ENCODE results near the gene LONP2.

The LONP2 gene

DNA sequence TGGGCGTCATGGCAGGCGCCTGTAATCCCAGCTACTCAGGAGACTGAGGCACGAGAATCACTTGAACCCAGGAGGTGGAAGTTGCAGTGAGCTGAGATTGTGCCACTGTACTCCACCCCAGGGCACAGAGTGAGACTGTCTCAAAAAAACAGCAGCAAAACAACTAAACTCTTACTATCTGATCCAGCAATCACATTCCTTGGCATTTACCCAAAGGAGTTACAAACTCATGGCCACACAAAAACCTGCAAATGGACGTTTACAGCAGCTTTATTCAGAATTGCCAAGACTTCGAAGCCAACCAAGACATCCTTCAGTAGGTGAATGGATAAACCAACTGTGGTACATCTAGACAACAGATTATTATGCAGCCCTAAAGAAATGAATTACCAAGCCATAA is 137.1 kb downstream of the LONP2 start:
- no peak for TF ChIP-seq CTCF (IDR thresholded peaks at IDR 0.05; ENCODE audit: extremely low read depth, insufficient read depth, missing control alignments)
- in situ Hi-C loops (cut with MboI; ENCODE audit: low pct_unique_long_range_greater_than_20kb, low sequenced_read_pairs, unreplicated experiment), result no loop called here
- no peak for DNase-seq (ENCODE audit: low spot score)

- DNase-seq (ENCODE audit: low spot score), result no peak
- in situ Hi-C loops (cut with MboI; ENCODE audit: low pct_unique_long_range_greater_than_20kb, low sequenced_read_pairs, unreplicated experiment), result no loop called here
- TF ChIP-seq CTCF (IDR thresholded peaks at IDR 0.05; ENCODE audit: extremely low read depth, insufficient read depth, missing control alignments), result no peak
Measured at GRCh38 chr16:48382131-48382530, 138.0 kb downstream of the LONP2 start.

- in situ Hi-C loops (cut with MboI; ENCODE audit: low pct_unique_long_range_greater_than_20kb, low sequenced_read_pairs, unreplicated experiment), result no loop called here
- no peak for DNase-seq (ENCODE audit: low spot score)
- no peak for TF ChIP-seq CTCF (IDR thresholded peaks at IDR 0.05; ENCODE audit: extremely low read depth, insufficient read depth, missing control alignments)
Measured at GRCh38 chr16:48383009-48383876, 139.1 kb downstream of the LONP2 start.

- no peak for TF ChIP-seq CTCF (IDR thresholded peaks at IDR 0.05; ENCODE audit: extremely low read depth, insufficient read depth, missing control alignments)
- in situ Hi-C loops (cut with MboI; ENCODE audit: low pct_unique_long_range_greater_than_20kb, low sequenced_read_pairs, unreplicated experiment), result no loop called here
- peak; percentile 34 for DNase-seq (ENCODE audit: low spot score)
Measured at GRCh38 chr16:48383877-48384519, 139.9 kb downstream of the LONP2 start.

GRCh38 chr16:48384520-48385252 is 140.6 kb downstream of the LONP2 start:
- peak; percentile 87 for DNase-seq (ENCODE audit: low spot score)
- in situ Hi-C loops (cut with MboI; ENCODE audit: low pct_unique_long_range_greater_than_20kb, low sequenced_read_pairs, unreplicated experiment), result no loop called here

More at GRCh38 chr16:48384520-48385252, 140.6 kb downstream of the LONP2 start:
- TF ChIP-seq CTCF (IDR thresholded peaks at IDR 0.05; ENCODE audit: extremely low read depth, insufficient read depth, missing control alignments), result no peak
